ENCODE results near the gene SGCA. TPM values are rescaled to one million over a fixed set of nuclear protein-coding genes. Genes with fewer than 3 reads are reported as not detected.

The SGCA gene
- total and polyA plus RNA-seq, 2 of the 13 experiments (the other 11 are each of a cell fraction or from before 2014, with no cell fraction given), result not detected

DNA sequence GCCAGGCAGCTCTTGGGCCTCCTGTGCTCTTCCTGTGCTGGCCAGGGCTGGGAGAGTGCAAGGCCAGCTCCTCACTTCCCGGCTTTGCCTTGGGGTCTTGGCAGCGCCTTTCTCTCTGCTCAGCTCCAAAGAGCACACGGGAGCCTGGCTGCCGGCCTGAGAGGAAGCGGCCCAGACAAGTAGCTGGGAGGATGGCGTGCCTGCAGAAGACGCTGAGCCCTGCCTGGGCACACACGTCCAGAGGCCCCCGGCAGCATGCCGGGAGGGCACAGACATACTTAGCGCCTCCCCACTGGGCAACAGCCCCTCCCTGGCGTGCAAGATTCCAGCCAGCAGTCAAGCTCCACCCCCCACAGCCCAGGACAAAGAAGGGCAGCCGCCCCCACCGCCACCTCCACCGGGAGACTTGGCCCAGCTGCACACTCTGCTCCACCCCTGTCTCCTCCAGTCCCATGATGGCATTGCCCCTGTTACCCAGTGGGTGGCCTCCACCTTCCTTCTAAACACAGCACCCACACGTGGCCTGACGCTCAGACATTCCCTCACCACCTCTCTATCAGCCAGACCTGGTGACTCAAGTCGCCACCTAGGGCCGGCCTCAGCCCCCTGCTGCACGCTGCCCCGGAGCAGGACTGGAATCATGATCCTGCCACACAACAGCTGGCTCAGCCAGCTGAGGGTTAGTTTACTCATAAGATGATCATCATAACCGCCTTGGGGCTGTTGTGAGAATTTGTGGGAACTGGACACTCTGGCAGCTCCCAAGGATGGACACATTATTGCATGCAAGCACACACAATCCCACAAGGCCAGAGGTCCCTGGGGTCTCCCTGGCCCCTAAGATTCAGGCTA lies 12.4 kb downstream of the SGCA start (continued):
- TF ChIP-seq, protein P1, sequence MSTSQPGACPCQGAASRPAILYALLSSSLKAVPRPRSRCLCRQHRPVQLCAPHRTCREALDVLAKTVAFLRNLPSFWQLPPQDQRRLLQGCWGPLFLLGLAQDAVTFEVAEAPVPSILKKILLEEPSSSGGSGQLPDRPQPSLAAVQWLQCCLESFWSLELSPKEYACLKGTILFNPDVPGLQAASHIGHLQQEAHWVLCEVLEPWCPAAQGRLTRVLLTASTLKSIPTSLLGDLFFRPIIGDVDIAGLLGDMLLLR (CRISPR knock-in tag; IDR thresholded peaks at IDR 0.05), result no peak; the same call in none of the 2 replicates
- TF ChIP-seq NPAS2 (CRISPR knock-in tag; IDR thresholded peaks at IDR 0.05; ENCODE audit: borderline replicate concordance) (no peak), ZNF558 (CRISPR knock-in tag; IDR thresholded peaks at IDR 0.05; ENCODE audit: borderline replicate concordance) (peak; percentile 50; the same call in 1 of the 2 replicates), ZSCAN9 (CRISPR knock-in tag; IDR thresholded peaks at IDR 0.05; ENCODE audit: borderline replicate concordance) (no peak), ZBTB8A (CRISPR knock-in tag; IDR thresholded peaks at IDR 0.05; ENCODE audit: borderline replicate concordance, low read depth) (no peak), AKAP8 (CRISPR knock-in tag; IDR thresholded peaks at IDR 0.05) (no peak), MIER2 (CRISPR knock-in tag; IDR thresholded peaks at IDR 0.05) (no peak), ZNF350 (CRISPR knock-in tag; IDR thresholded peaks at IDR 0.05; ENCODE audit: borderline replicate concordance, low read depth) (peak; percentile 44; the same call in 1 of the 2 replicates), ZNF768 (CRISPR knock-in tag; IDR thresholded peaks at IDR 0.05) (peak; percentile 54; the same call in 1 of the 2 replicates), MXD4 (CRISPR knock-in tag; IDR thresholded peaks at IDR 0.05) (peak; percentile 88), ZNF790 (CRISPR knock-in tag; IDR thresholded peaks at IDR 0.05; ENCODE audit: borderline replicate concordance) (no peak), SRSF1 (optimal IDR thresholded peaks at IDR 0.05; ENCODE audit: low read depth, low read length) (peak; percentile 81), SMAD9 (CRISPR knock-in tag; IDR thresholded peaks at IDR 0.05) (no peak), ARNTL (CRISPR knock-in tag; IDR thresholded peaks at IDR 0.05) (no peak), RAD21 (CRISPR knock-in tag; IDR thresholded peaks at IDR 0.05) (peak; percentile 65)
- TF ChIP-seq, protein P2, sequence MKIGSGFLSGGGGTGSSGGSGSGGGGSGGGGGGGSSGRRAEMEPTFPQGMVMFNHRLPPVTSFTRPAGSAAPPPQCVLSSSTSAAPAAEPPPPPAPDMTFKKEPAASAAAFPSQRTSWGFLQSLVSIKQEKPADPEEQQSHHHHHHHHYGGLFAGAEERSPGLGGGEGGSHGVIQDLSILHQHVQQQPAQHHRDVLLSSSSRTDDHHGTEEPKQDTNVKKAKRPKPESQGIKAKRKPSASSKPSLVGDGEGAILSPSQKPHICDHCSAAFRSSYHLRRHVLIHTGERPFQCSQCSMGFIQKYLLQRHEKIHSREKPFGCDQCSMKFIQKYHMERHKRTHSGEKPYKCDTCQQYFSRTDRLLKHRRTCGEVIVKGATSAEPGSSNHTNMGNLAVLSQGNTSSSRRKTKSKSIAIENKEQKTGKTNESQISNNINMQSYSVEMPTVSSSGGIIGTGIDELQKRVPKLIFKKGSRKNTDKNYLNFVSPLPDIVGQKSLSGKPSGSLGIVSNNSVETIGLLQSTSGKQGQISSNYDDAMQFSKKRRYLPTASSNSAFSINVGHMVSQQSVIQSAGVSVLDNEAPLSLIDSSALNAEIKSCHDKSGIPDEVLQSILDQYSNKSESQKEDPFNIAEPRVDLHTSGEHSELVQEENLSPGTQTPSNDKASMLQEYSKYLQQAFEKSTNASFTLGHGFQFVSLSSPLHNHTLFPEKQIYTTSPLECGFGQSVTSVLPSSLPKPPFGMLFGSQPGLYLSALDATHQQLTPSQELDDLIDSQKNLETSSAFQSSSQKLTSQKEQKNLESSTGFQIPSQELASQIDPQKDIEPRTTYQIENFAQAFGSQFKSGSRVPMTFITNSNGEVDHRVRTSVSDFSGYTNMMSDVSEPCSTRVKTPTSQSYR (CRISPR knock-in tag; IDR thresholded peaks at IDR 0.05; ENCODE audit: borderline replicate concordance), result 0 out of 2 replicates have a peak, but pooled peaks have one; percentile 52
- TF ChIP-seq, protein P3, sequence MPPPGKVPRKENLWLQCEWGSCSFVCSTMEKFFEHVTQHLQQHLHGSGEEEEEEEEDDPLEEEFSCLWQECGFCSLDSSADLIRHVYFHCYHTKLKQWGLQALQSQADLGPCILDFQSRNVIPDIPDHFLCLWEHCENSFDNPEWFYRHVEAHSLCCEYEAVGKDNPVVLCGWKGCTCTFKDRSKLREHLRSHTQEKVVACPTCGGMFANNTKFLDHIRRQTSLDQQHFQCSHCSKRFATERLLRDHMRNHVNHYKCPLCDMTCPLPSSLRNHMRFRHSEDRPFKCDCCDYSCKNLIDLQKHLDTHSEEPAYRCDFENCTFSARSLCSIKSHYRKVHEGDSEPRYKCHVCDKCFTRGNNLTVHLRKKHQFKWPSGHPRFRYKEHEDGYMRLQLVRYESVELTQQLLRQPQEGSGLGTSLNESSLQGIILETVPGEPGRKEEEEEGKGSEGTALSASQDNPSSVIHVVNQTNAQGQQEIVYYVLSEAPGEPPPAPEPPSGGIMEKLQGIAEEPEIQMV (CRISPR knock-in tag; IDR thresholded peaks at IDR 0.05; ENCODE audit: low read depth), result peak; percentile 29; the same call in 1 of the 2 replicates
- TF ChIP-seq, protein P4, sequence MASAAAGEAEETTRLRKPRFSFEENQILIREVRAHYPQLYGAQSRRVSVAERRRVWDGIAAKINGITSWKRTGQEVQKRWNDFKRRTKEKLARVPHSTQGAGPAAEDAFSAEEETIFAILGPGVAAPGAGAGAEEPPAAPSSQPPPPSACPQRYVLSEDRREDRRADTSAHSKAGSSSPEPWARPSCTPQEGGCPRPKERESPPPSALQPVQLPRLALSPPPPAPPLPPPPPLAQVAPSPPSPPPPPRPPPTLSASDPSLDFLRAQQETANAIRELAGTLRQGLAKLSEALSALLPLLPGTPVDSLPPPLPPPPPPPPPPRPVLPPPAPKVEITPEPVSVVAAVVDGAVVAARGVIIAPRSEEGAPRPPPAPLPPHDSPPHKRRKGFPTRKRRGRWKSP (CRISPR knock-in tag; IDR thresholded peaks at IDR 0.05), result peak; percentile 83
- TF ChIP-seq, protein P5, sequence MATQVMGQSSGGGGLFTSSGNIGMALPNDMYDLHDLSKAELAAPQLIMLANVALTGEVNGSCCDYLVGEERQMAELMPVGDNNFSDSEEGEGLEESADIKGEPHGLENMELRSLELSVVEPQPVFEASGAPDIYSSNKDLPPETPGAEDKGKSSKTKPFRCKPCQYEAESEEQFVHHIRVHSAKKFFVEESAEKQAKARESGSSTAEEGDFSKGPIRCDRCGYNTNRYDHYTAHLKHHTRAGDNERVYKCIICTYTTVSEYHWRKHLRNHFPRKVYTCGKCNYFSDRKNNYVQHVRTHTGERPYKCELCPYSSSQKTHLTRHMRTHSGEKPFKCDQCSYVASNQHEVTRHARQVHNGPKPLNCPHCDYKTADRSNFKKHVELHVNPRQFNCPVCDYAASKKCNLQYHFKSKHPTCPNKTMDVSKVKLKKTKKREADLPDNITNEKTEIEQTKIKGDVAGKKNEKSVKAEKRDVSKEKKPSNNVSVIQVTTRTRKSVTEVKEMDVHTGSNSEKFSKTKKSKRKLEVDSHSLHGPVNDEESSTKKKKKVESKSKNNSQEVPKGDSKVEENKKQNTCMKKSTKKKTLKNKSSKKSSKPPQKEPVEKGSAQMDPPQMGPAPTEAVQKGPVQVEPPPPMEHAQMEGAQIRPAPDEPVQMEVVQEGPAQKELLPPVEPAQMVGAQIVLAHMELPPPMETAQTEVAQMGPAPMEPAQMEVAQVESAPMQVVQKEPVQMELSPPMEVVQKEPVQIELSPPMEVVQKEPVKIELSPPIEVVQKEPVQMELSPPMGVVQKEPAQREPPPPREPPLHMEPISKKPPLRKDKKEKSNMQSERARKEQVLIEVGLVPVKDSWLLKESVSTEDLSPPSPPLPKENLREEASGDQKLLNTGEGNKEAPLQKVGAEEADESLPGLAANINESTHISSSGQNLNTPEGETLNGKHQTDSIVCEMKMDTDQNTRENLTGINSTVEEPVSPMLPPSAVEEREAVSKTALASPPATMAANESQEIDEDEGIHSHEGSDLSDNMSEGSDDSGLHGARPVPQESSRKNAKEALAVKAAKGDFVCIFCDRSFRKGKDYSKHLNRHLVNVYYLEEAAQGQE (IDR thresholded peaks at IDR 0.05; ENCODE audit: borderline replicate concordance in 1 of 2, low read depth in 1 of 2, low read length in 2 of 2), result no peak
